NCI-H1694 treated with DMSO at 0.1 percent for 48 hours (cell line): ENCODE data around the gene MOB2.

ENCODE experiments used
- DNase-seq: peaks from one replicate; lab custom pipeline; 2025; lab: John Stamatoyannopoulos, UW

MOB2 gene

DNA sequence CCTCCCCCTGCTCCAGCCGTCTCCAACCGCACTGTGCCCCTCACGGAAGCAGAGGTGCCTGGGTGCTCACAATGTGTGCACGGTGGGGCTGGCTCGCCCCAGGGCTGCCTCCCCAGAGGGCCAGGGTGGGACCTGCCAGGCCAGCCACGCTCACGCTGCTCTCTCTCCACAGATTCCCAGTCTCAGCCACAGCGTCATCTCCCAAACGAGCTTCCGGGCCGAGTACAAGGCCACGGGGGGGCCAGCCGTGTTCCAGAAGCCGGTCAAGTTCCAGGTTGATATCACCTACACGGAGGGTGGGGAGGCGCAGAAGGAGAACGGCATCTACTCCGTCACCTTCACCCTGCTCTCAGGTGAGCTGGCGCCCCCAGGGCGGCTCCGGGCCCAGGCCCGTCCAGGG is 30.4 kb downstream of the MOB2 start:
- no peak for DNase-seq

DNA sequence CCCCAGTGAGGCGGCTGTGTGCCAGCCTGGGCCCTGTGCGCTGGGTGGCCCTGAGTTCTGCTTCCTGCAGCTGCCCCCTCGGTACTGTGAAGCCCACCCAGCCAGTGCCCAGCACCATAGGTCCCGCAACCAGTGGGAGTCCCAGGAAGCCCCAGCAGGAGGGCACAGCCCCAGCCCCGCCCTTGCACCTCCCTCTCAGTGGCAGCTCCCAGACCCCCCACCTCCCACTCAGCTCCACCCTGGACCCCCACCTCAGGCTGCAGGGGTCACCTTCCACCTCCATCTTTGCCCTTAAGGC is 30.9 kb downstream of the MOB2 start:
- no peak for DNase-seq

DNA sequence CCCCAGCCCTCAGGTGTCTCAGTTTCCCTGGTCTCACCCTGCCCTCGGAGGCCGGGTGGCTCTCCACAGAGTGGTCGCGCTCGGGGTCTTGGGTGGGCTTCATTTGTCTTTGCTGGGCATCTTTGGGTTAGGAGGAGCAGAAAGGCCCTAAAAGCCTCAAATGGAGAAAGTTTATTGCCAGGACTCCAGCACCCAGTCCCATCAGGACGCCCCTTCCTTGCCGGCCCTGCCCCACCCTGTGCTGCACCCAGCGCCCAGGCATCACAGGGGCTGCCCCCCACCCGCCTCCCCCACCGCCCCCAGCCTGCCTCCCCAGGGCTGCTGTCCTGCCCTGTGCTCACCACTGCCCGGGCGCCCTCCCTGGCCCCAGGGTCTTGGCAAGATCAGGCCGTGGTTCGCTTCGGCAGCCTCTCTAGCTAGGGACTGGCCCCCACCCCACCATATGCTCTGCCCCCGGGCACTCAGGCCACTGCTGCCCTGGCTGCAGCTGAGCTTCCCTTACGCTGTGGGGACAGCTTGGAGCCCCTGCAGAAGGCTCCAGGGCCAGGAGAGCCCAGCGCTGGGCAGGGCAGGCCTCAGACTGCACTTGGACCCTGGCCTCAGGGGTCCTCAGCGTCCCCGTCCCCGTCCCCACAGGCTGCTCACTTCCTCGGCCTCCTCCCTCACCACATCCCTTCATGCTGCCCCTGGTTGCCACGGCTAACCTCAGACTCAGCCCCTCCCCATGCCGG is 31.4 kb downstream of the MOB2 start:
- no peak for DNase-seq

DNA sequence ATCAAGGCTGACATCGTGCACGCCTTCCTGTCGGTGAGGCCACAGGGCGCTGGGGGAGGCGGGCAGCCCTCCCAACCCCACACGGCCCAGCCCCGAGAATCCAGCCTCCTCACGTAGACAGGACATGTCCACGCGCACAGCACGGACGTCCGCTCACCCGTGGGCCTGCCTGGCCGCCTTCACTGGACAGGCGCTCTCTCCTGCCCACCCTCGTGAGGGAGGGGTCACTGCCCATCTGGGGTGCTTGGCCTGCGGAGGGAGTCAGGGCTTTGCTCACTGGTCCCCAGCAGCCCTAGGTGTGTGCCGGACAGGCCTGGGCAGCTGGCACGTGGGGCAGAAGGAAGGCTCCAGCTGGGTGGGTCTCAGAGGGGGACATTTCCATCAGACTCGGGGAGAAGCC is 32.0 kb downstream of the MOB2 start:
- no peak for DNase-seq

DNA sequence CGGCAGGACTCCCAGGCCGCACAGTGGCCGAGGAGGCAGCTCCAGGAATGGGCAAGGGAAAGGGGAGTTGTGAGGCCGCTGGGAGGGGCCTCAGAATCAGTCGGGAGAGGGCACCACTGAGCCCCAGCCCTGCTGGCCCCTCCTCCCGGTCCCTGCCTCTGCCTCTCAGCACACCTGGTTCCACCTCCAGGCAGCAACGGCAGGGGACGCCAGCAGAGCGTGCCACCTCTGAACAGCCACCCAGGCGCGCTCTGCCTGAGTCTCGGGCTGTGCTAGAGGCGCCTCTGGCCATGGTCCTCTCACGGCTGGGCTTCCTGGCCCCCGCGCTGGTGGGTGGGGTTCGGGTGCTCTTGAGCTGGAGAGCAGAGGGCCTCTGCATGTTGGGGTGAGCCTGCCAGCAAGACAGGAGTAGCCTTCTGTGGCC is 33.0 kb downstream of the MOB2 start:
- DNase-seq: no peak

DNA sequence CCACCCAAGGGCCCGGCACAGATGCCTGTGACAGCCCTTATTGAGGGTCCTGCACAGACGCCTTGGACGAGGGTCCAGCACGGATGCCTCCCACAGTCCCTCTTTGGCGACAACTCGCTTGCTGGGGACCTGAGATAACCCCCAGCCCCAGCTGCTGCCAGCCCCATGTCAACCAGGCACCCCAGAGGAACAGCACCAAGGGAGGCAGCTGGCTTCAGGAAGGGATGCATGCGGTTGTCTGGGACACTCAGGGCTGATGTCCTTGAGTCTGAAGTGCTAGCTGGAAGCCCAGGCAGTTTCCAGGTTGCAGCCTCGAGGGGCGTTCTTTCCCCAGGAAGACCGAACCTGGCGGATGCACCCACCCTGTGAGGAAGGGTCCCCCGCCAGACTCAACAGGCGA is 33.8 kb downstream of the MOB2 start:
- no peak for DNase-seq

DNA sequence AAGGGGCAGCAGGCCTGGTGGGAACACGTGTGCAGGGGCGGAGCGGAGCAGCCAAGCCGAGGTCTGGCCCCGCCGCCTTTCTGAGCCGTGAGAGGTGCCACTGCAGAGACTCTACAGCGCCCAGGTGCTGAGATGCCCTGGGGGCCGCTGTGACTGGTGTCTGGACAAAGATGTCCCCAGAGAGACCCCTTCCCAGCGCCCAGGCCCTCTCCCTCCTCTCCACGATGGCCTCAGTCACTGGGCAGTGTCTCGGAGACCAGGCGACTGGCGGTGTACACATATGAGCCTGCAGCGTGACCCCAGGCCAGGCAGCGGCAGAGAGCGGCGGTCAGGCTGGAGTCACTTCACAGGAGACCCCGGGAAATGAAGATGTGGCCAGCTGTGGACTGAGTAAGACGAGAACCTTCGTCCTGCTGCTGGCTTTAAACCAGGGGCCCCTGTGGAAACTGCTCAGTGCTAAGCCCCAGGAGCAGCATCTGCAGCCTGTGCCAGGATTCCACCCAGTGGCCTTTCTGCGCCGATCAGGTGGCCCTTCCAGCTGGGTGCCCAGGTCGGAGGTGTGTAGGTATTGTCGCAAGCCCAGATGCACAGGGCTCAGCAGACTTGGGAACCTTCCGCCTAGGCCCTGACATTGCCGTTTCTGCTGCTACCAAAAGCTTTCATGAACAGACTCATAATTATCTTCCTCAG is 34.7 kb downstream of the MOB2 start:
- no peak for DNase-seq

DNA sequence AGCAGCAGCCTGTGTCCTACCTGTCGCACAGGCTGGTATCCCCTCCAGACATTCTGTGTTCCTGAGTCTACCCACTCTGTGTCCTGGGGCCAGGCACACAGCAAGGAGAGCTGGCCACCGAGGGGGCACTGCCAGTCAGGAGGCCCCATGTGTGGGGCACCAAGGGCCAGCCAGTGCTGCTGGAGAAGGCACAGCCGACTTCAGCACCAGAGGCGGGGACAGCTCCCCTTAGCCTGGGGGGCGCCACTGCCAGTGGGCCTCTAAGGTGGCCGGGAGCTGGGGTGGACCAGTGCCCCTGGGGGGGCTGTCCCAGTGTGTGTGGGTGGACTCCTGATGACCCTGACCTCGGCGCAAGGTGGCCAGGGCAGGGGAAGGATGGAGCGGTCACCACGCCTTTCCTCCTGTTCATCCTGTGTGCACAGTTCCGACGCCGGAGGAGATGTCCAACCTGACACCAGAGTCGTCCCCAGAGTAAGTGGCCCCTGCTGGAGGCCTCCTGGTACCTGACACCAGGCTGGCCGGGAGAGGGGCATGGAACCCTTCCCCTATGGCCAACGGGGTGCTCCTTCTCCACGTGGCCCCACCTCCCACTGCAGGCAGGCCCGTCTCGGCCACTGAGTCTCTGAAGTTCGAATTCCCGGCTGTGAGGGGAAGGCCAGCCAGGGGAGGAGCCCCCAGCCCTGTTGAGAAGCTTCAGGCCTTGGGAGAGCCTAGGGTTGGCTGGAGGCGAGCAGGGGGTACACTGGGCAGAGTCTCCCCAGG is 35.4 kb downstream of the MOB2 start:
- no peak for DNase-seq

DNA sequence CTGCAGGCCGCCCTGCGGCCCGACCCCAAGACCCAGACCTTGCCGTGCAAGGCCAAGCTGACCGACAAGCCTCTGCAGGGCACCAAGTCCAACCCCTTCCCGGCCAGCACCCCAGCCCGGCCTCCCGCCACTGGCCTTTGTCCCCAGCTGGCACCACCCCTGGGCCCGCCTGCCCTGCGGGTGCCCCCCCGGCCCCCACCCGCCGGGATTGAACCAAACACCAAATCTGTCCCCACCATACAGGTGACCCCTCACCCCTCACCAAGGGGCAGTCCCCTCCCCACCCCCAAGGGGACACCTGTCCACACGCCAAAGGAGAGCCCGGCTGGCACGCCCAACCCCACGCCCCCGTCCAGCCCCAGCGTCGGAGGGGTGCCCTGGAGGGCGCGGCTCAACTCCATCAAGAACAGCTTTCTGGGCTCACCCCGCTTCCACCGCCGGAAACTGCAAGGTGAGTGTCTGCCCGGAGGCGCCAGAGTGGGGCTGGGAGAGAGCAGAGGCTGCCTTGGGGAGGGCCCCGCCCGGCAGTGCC is 36.2 kb downstream of the MOB2 start:
- no peak for DNase-seq

DNA sequence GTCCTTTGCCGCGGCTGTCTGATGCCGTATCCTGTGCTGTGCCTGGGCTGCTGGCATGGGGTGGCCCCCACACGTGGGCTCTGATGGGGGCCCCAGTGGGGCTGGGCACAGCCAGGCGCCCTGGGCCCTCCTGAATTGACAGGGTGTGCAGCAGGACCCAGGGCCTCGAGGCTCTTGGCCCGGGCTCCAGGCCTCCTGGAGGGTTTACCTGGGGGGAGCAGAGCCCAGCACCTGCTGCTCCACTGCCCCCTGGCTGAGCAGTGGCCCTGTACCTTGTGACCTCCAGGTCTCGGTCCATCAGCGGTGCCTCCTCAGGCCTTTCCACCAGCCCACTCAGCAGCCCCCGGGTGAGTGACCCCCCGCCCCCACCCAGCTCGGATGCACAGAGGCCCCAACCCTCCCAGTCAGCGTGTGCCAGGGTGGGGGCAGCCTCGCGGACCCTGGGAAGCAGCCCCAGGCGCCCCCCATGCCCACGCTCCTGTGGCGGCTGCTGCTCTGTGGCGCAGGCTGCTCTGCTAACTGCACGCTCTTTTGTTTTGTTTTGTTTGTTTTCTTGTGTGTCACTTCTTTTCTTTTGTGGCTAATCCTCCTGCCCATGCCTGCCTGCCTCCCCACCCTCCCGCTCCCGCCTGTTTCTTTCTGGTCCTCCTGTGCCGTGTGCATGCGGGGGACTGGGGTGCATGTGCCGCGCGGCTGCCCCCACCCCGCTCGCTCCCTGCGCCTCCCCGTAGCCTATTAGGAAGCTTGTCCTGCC is 36.9 kb downstream of the MOB2 start:
- no peak for DNase-seq

DNA sequence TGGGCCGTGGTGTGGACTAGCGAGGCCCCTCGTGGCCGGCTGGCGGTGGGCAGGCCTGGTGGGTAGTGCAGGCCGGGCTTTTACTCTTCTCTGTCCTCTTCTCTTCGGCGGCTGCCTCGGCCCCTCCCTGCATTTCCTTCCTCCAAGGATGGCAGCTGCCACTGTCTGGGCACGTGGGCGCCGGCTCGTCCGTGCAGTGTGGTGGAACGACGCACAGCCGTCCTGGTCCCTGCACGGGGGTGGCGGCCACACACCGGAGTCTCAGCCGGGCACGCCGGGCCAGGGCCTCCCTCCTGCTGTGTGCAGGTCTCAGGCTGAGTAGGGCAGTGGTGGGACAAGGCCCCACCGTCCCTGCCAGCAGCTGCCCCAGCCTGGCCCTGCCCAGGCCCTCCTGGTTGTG is 37.7 kb downstream of the MOB2 start:
- no peak for DNase-seq

DNA sequence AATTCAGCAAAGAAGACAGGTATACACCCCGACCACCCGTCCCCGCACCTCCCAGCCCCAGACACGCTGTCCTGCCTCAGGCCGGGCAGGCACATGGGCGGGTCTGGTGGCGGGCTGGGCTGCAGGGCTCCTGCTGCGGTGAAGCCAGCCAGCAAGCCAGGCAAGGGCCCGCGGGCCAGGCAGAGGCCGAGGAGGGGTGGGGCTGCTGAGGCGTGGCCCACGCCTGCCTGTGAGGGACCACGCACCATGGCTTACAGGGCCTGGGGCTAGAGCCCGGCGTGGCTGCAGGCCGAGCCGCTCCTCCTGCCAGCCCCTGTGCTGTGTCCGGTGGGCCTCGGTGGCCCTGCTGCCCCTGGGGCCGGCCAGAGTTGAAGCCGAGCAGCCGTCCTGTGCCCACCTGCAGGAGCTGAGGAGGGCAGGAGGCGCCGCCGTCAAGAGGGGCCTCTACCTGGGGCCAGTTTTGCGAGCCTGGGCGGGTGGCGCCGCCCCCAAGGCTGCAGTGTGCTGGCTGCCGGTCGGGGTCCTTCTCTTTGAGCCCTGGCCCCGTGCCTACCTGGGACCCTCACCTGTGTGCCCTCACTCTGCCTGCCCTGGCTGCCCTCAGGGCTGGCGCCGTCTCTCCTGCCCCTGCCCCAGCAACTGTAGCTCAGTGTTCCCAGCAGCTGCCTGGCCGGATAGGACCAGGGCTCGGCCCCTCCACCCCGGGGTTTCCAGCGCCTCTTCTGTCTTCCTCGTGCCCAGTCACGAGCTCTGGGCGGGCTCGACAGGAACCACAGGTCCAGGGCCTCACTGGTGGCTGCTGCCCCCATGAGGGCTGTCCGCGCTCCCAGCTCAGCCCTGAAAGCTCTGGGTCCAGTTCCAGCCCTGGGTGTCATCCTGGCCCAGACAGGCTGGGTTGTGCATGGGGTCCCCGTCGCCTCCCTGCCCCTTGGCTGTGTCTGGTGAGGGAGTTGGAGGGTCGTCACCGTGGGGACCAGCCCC is 38.4 kb downstream of the MOB2 start:
- DNase-seq: no peak

DNA sequence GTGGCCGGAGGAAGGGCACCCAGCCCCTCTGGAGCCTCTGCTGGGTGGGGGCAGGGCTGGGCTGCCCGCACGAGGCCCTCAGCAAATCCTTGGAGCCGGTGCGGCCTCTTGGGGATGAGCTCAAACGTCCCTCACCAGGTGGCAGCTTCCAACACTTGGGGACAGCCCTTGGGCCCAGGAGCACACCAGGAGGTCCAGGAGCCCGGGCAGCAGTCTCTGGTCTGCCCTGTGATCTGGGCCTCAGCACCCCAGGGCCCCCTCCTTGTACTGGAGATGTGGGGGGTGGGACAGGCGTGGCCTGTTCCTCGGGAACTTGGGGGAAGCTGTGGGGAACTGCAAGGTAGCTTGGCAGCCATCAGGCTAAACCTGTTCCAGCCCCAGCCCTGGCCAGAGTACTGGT is 40.0 kb downstream of the MOB2 start:
- no peak for DNase-seq

DNA sequence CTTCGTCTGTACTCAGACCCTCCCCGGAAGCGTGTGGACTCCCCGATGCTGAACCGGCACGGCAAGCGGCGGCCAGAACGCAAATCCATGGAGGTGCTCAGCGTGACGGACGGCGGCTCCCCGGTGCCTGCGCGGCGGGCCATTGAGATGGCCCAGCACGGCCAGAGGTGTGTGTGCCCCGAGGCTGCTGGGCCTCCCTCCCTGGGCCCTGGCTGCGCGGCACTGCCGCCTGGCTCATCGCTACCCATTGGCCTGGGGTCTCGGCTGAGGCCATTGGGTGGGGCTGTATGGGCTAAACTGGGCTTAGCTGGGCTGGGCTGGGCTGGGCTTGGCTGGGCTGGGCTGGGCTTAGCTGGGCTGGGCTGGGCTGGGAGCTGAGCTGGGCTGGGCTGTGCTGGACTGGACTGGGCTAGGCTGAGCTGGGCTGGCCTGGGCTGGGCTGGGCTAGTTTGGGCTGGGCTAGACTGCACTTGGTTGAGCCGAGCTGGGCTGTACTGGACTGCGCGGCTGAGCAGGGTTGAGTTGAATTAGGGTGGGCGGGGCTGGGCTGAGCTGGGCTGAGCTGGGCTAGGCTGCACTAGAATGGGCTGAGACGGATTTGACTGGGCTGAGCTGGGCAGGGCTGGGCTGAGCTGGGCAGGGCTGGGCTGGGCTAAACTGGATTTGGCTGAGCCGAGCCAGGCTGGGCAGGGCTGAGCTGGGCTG is 40.7 kb downstream of the MOB2 start:
- no peak for DNase-seq

DNA sequence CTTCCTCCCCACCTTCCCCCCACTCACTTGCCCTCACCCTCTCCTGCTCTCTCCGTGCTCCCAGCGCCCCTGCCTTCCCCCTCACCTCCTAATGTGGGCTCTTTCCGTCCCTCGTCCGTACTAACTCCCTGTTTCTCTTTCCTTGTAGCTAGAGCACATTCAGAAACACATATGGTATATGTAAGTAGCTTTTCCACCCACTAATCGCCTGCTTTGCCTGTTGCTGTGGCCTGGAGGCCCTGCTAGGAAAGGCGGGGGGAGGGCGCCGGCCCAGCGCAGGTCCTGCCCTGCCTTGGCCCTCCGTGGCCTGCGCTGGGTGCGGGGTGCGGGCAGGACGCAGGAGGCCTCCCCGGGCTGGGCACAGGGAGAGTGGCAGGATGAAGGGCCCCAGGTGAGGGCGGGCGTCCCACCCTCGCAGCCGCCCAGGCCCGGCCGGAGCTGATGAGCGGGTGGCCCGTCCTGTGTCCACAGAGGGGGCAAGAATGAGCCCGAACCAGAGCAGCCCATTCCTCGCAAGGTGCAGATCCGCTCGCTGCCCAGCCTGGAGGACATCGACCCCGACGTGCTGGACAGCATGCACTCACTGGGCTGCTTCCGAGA is 41.7 kb downstream of the MOB2 start:
- no peak for DNase-seq

DNA sequence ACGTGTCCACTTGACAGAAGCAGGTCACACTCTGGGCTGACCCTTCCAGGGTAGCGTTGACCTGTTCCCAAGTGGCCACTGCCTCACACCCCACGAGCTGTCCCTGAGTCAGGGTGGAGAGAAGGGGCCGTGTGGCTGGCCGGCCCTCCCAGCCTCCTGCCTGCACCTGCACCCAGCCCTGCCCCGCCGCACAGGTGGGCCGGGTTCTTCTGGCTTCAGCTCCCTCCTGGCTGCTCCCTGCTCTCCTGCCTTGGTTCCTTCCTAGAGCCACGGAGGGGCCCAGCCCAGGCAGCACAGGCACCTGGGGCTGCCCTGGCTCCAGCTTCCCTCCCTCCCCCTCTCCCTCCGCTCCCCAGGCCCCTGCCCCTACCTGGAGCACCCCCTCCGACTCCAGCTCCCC is 42.3 kb downstream of the MOB2 start:
- DNase-seq: no peak

DNA sequence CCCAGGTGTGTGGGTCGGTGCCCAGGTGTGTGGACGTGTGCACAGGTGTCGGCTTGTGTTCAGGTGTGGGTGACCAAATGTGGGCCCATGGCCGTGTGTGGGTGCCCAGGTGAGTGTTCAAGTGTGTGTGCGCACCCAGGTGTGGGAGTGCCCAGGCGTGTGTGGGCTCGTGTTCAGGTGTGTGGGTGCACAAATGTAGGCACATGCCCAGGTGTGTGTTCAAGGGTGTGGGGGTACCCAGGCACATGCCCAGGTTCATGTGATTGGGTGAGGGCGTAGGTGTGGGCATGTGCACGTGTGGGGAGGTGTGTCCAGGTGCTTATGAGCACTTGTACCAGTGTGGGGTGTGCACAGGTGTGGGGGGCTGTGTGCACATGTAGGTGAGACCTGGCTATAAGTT is 42.8 kb downstream of the MOB2 start:
- DNase-seq: no peak

DNA sequence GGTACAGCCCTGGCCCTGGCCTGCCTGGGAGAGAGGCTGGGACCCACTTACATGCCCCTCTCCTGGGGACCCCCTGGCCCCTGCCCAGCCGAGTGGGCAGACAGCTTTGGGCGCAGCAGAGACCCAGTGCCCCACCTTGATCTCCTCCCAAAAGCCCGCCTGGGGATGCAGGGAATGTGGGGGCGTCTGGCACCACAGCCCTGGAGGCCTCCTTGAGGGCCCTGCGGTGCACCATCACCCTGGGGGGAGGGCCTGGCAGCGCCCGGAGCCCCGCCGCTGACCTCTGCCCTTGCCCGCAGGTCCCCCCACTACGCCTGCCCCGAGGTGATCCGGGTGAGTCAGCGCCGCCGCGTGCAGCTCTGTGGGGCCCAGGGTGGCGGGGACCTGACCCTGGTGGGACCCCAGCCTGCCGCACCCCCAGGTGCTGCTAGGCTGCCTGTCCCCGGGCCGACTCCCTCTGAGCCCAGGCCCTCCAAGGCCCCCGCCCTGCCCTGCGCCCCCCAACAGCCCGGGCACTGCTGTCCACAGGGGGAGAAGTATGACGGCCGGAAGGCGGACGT is 43.7 kb downstream of the MOB2 start:
- DNase-seq: no peak

DNA sequence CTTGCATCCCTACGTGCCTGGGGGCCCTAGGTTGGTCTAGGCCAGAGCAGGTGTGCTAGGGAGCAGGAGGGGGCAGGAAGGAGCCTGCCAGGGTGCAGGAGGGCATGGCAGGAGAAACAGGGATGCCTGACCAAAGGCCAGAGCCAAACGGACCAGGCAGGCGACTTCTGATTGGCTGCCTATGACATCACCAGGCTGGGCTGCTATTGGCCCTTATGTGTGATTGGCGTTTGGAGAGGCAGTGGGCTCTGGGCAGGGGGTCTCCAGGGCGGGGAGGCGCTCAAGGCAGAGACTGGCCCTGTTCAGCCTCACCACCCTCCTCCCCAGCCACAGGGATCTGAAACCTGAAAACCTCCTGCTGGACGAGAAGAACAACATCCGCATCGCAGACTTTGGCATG is 44.4 kb downstream of the MOB2 start:
- no peak for DNase-seq

DNA sequence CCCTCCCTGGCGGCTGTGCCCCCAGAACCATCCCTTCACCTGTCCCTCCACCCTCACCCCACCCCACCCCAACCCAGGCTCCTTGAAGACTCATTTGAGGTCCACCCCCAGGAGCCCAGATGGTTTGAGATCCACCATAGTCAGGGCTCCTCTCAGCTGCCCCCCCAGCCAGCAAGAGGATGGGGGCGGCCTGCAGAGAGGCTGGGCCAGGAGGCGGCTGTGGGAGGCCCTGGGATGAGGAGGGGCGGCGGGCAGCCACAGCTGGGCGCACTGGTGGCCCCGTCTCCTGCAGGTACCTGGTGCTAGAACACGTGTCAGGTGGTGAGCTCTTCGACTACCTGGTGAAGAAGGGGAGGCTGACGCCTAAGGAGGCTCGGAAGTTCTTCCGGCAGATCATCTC is 46.1 kb downstream of the MOB2 start:
- no peak for DNase-seq
